Adrenal gland (tissue), 12 donors: ENCODE data around the gene RAP1A. TPM values are rescaled to one million over a fixed set of nuclear protein-coding genes. Genes with fewer than 3 reads are reported as not detected.

Experiments
- DNase-seq, 7 donors: peaks; one replicate each; pipeline ENCODE4 v3.0.0-alpha.2; 2019 to 2020
- H3K27ac ChIP-seq, 5 donors: fragments of 200-600 bp; sonication (generic) in 4 of 5; 1 replicate in 3 of 5; 2 replicates in 2 of 5; pipeline versions ENCODE4 v1.5.1 to v1.8.0; 2016 to 2020; ENCODE audit warnings: mild to moderate bottlenecking in 1 of 5
- H3K27me3 ChIP-seq: fragments of 200-600 bp; 2 replicates; pipeline ENCODE4 v1.8.0; 2021
- H3K36me3 ChIP-seq, 2 donors: fragments of 200-600 bp; replicated peaks in 1 of 2; 1 replicate in 1 of 2; 2 replicates in 1 of 2; pipeline versions ENCODE4 v1.5.1 to v1.8.0; 2018 to 2022
- H3K4me1 ChIP-seq, 2 donors: fragments of 200-600 bp; replicated peaks in 1 of 2; 1 replicate in 1 of 2; 2 replicates in 1 of 2; pipeline versions ENCODE4 v1.5.1 to v1.8.0; 2018 to 2021
- H3K4me3 ChIP-seq, 4 donors: fragments of 200-600 bp; sonication (generic) in 3 of 4; one replicate each; pipeline ENCODE4 v1.5.1; 2016 to 2018
- H3K9me3 ChIP-seq, 3 donors: fragments of 200-600 bp; sonication (generic) in 1 of 3; replicated peaks in 1 of 3; 1 replicate in 2 of 3; 2 replicates in 1 of 3; pipeline versions ENCODE4 v1.5.1 to v1.8.0; 2016 to 2021
- CTCF ChIP-seq, 6 experiments: fragments of 450-650 bp in 4 of 6; fragments of 200-600 bp in 2 of 6; sonication (generic) in 1 of 6; IDR thresholded peaks; 1 replicate in 5 of 6; 2 replicates in 1 of 6; pipeline versions ENCODE4 v1.5.1 to v1.8.0; 2016 to 2021; ENCODE audit warnings: antibody characterized with exemption in 6 of 6, mild to moderate bottlenecking in 2 of 6, moderate library complexity in 1 of 6
- POLR2A ChIP-seq, 2 donors: fragments of 450-650 bp; IDR thresholded peaks; one replicate each; pipeline ENCODE4 v1.6.1; 2017; ENCODE audit warnings: antibody characterized with exemption in 2 of 2, mild to moderate bottlenecking in 2 of 2, moderate library complexity in 1 of 2
- WGBS, 4 donors: extraction: QIAGEN DNeasy Blood & Tissue Kit in 2 of 4; methylation state at CpG; one replicate each; pipeline versions ENCODE4 v1.1.5 to v1.1.7; 2013 to 2017; 5-methylcytosine and 5-hydroxymethylcytosine counted together
- intact Hi-C, 2 donors: fragments of 100-400 bp; cut with DNase I; formaldehyde crosslinking; loops; one replicate each; pipeline versions ENCODE4 v1.14.1 to v1.15.0; 2022 to 2023
- polyA plus RNA-seq, 3 donors: library from polyadenylated mRNA; stranded (reverse); fragments of 200-250 nt in 2 of 3; fragments of 350-450 nt in 1 of 3; fragmentation: Illumina TruSeq in 1 of 3; extraction: RNeasy Lipid Tissue Mini Kit (QIAGEN cat#74804) in 1 of 3; gene quantifications; one replicate each; pipeline ENCODE4 v1.2.3, GENCODE V29; 2013 to 2014
- total RNA-seq, 9 donors: library from RNA; depleted of rRNA in 4 of 9; stranded (reverse); fragments of >200 nt in 4 of 9; fragments of 120-200 nt in 1 of 9; fragmentation: NEBNext Ultra II Directional in 1 of 9; extraction: Animal tissue kit (Norgen Biotek cat#: 25700) in 1 of 9; gene quantifications; one replicate each; pipeline versions ENCODE4 v1.1.0 to v1.2.4, GENCODE V29; 2013 to 2023
- donor health status: healthy with polysubstance abuse.
- donor health status: Bipolar disorder and iron deficiency.
- donor health status: DM: yes; HTN: yes; CAD: no.
- donor health status: DM: no; HTN: no; CAD: no.
- donor health status: DM: no; HTN: no; CAD: no.
- donor health status: DM: yes; HTN: yes; CAD: no.

The RAP1A gene
- total and polyA plus RNA-seq, 12 donors: 23.1 to 157 (median 60.2) TPM

- 70 to 77% (median 76%) methylated on average over 5 of the region's 5 CpGs for WGBS, 4 donors
- TF ChIP-seq CTCF (IDR thresholded peaks at IDR 0.05): no peak
- TF ChIP-seq POLR2A (IDR thresholded peaks at IDR 0.05): no peak
- no peaks in the 10 kb centered on the region for H3K36me3 ChIP-seq
- DNase-seq: no peak
- H3K9me3 ChIP-seq: no peaks in the 10 kb centered on the region
- no peak overlapping the region for H3K27ac ChIP-seq
- no peak overlapping the region for H3K4me3 ChIP-seq
- H3K4me1 ChIP-seq: peaks cover 11 to 17% of the 10 kb centered on the region in 2 donors
- intact Hi-C loops: no loop called here
- H3K27me3 ChIP-seq: no peaks in the 10 kb centered on the region
Observed at GRCh38 chr1:111742938-111743549, 123.5 kb downstream of the RAP1A start.

- H3K4me1 ChIP-seq: peaks cover 5 to 15% of the 10 kb centered on the region in 2 donors
- no peaks in the 10 kb centered on the region for H3K27me3 ChIP-seq
- no peak for TF ChIP-seq POLR2A (IDR thresholded peaks at IDR 0.05)
- no peak for TF ChIP-seq CTCF (IDR thresholded peaks at IDR 0.05)
- no peak overlapping the region for H3K4me3 ChIP-seq
- DNase-seq: peak in 1 of 7 donors; percentile 8
- no peak overlapping the region for H3K27ac ChIP-seq
- 54 to 95% (median 62%) methylated on average over 2 to 3 of the region's 3 CpGs for WGBS, 4 donors
- no peaks in the 10 kb centered on the region for H3K36me3 ChIP-seq
- intact Hi-C loops: no loop called here
- no peaks in the 10 kb centered on the region for H3K9me3 ChIP-seq
Observed at GRCh38 chr1:111743679-111744101, 124.1 kb downstream of the RAP1A start.

- H3K4me1 ChIP-seq: no peaks in the 10 kb centered on the region
- no peak for TF ChIP-seq POLR2A (IDR thresholded peaks at IDR 0.05)
- no peak for TF ChIP-seq CTCF (IDR thresholded peaks at IDR 0.05)
- 92 to 93% (median 92%) methylated on average over 9 of the region's 9 CpGs for WGBS, 4 donors
- H3K36me3 ChIP-seq: no peaks in the 10 kb centered on the region
- no peak overlapping the region for H3K27ac ChIP-seq
- no peaks in the 10 kb centered on the region for H3K27me3 ChIP-seq
- no peak overlapping the region for H3K4me3 ChIP-seq
- intact Hi-C loops: no loop called here
- DNase-seq: no peak
- H3K9me3 ChIP-seq: no peaks in the 10 kb centered on the region
Observed at GRCh38 chr1:111745675-111746613, 126.4 kb downstream of the RAP1A start.

GRCh38 chr1:111746614-111746999 lies 127.0 kb downstream of the RAP1A start:
- Histone ChIP-seq H3K9me3 (no peaks in the 10 kb centered on the region), H3K27ac (no peak overlapping the region), H3K27me3 (no peaks in the 10 kb centered on the region), H3K36me3 (no peaks in the 10 kb centered on the region), H3K4me1 (no peaks in the 10 kb centered on the region), H3K4me3 (no peak overlapping the region)
- TF ChIP-seq CTCF (IDR thresholded peaks at IDR 0.05): no peak
- TF ChIP-seq POLR2A (IDR thresholded peaks at IDR 0.05): no peak
- intact Hi-C loops: no loop called here
- DNase-seq: no peak
- 67 to 90% (median 82%) methylated on average over 2 of the region's 2 CpGs for WGBS, 4 donors
